ENCODE data around the gene ANKS1B.
"Not testable (repeated sequence)": the region's sequence is repeated elsewhere in the genome, so short reads cannot be mapped to it uniquely, and the experiment has no call there.

The ANKS1B gene

GRCh38 chr12:99334285-99335056 lies 650.3 kb downstream of the ANKS1B start:
- DNase-seq, result no peak

DNA sequence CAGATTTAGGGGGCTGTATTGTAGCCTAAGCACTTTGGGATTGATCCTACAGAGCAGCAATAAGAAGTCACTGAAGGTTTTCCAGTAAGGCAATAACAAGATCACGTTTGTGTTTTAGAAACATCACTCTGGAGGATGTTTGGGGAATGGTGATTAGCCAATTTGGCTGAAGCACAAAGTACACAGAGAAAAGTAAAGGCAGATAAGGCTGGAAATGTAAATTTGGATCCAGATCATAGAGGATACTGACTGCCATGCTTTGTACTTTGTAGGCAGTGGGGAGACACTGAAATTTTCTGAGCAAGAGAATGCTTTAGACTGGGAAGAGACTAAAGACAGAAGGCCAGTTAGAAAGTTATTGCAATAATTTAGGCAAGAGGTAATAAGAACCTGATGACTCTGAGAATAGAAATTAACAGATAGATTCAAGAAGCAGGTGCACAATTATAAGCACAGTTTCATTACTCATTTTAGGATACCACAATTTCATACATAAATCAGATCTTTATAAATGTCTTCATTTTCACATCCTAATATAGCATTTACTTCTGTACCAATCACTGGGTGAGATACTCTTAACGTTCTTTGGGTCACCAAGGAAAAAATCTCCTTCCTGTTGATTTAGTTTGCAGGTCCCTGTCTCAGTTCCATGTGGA lies 651.7 kb downstream of the ANKS1B start:
- no peak for DNase-seq

- DNase-seq, result no peak
These were observed 654.5 kb downstream of the ANKS1B start for GRCh38 chr12:99330216-99330615.

DNA sequence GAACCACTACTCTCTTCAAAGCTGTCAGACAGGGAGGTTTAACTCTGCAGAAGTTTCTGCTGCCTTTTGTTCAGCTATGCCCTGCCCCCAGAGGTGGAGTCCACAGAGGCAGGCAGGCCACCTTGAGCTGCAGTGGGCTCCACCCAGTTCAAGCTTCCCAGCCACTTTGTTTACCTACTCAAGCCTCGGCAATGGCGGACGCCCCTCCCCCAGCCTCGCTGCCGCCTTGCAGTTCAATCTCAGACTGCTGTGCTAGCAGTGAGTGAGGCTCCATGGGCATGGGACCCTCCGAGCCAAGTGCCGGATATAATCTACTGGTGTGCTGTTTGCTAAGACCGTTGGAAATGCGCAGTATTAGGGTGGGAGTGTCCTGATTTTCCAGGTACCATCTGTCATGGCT lies 663.5 kb downstream of the ANKS1B start:
- not testable (repeated sequence) for DNase-seq

GRCh38 chr12:99311373-99311772 lies 673.4 kb downstream of the ANKS1B start:
- DNase-seq, result no peak

DNA sequence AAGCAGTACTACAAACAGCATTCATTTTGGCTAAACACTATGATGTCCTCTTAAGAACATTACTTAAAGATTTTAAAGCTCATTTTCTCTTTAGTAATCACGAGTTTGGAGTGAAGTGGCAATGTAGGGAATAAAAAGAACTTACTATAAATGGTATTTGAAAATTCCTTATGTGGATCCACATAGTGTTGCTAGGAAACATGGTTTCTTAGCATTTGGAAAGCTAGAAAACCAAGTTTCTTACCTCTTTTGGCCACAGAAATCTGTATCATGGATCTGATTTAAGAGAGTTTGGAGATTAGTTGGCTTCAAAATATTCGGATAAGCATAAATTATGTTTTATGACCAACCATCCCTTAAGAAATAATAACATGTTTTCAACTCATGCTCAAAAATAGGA lies 674.9 kb downstream of the ANKS1B start:
- DNase-seq, result no peak

GRCh38 chr12:99302874-99303273 lies 681.9 kb downstream of the ANKS1B start:
- no peak for DNase-seq

GRCh38 chr12:99287136-99287535 lies 697.6 kb downstream of the ANKS1B start:
- DNase-seq, result no peak

DNA sequence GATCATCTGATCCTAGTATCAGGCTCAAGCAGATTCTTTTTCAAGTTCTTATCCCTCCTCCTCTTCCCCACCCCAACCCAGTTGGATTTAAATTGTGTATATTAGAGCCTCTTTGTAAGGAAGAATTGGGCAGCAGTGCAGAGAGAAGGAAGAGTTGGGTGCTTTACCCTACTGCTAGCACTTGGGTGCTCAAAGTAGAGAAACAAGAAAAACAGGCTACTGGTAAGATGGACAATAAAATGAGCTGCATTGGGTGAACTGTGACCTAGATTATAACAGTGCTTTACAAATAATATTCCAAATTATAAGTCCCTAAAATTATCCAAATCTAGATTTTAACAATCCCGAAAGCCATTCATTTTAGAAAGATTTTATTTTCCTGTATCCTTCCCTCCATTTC lies 700.6 kb downstream of the ANKS1B start:
- no peak for DNase-seq

- no peak for DNase-seq
These were observed 702.1 kb downstream of the ANKS1B start for GRCh38 chr12:99282624-99283023.

DNA sequence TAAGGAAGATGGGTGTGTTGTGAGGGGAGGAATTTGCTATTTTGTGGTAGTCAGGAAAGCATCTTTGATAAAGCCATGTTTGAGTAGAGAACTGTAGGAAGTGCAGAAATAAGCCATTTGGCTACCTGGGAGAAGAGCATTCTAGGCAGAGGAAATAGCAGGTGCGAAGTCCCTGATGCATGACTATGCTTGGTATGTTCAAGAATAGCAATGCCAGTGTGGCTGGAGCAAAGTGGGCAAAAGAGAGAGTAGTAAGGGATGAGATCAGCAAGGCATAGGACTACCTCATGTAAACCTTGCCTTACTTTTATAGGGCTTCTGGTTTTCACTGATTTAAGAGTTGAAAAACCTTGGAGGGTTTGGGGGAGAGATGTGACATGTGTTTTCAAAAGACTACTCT lies 702.6 kb downstream of the ANKS1B start:
- DNase-seq, result no peak

DNA sequence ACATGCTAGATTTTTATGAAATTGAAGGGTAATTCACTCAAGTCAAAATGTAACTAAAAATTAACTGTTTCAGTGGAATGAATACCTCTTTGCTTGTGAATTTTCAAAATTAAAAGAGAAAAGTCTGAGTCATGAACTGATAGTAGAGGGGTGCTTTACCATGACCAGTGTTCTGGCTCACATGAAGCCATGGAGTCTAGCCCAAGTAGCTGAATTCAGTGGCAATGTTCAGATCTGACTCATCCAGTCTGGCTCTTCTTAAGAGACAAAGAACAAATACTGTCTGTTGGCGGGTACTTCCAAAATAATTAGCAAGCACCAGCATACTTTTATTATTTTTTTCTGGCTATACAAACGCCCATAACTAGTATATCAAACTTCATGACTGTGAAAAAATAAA lies 703.5 kb downstream of the ANKS1B start:
- no peak for DNase-seq

GRCh38 chr12:99278899-99279298 lies 705.8 kb downstream of the ANKS1B start:
- no peak for DNase-seq

DNA sequence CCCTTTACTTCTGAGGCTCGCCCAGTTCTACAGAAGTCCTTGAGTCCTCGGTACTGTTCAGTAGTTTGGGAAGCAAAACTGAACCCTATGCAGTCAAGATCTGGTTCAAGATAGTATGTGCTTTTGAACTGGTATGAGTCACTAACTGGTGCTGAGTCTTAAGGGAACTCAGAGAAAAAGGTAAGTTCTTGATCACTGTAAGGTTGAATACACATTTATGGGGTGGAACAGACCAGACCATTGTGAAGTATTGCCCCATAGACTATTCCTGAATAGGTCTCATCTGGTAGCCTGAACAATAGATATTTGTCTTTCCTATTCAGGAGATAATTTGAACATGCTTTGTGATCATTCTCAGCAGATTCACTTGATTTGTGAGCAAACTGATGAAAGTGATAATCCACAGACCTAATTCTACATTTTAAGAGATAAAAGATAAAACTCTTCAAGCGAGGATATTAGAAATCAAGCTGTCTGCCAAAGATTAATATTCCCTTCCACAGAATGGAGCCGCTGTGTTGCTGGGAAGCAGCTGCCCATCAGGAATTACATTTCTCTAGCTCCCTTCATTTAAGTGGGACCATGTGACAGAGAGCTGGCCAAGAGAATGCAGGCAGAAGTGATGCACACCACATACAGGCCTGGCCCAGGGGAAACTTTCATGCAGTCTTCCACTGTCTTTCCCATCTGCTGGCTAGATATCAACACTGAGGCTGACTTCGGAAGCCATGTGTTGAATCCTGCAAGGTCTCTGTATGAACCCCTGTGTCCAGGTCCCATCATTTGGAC lies 707.0 kb downstream of the ANKS1B start:
- no peak for DNase-seq

- DNase-seq, result no peak
These were observed 713.7 kb downstream of the ANKS1B start for GRCh38 chr12:99271071-99271470.

DNA sequence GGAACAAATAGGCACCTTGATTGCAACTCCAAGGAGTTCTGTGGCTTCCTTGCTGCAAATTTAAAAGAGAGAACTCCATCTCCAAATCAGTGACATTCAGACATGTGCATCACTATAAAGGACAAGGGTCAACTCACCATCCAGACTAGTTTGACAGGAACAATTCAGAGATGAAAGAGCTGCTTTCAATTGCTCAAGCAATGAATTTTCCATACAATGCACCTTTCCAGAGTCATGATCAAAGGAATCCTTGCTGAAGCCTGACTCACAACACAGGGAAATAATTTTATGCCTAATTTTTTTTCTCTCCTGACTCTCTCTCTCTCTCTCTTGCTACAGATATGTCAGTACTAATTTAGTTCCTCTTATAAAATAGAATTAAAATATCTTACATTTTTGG lies 717.7 kb downstream of the ANKS1B start:
- DNase-seq, result no peak

- DNase-seq, result no peak
These were observed 719.1 kb downstream of the ANKS1B start for GRCh38 chr12:99265648-99266047.

DNA sequence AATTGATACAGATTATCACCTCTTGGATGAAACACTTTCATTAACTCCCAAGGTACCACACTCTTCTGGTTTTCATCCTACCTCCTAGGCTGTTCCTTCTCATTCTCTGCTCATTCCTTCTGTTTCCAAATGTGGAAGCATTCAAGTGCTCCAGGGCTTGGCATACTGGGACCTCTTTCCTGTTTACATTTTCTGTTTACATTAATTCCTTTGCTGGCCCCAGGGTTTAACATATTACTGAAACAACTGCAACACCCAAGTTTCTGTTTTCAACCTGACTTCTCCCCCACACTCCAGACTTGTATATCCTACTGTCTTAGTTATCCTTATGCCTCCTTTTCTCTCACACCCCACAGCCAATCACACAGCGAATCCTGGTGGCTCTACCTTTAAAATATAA lies 723.5 kb downstream of the ANKS1B start:
- no peak for DNase-seq

GRCh38 chr12:99260456-99260996 lies 724.2 kb downstream of the ANKS1B start:
- DNase-seq, result no peak

GRCh38 chr12:99259040-99259934 lies 725.4 kb downstream of the ANKS1B start:
- DNase-seq, result no peak

GRCh38 chr12:99257672-99258071 lies 727.1 kb downstream of the ANKS1B start:
- no peak for DNase-seq

DNA sequence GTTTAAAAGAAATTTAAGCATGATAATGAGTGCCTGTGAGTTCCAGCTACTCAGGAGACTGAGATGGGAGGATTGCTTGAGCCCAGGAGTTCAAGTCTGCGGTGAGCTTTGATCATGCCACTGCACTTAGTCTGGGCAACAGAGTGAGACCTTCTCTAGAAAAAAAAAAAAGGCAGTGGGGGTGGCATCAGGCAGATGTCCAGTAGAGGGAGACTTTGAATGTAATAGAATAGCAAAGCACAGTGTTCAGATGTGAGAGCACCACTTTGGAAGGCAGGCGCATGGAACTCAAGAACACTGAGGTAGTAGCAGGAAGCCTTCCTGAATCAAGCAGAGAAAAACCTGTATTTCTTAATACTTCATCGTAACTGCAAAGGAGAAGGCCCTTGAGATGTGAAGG lies 731.7 kb downstream of the ANKS1B start:
- no peak for DNase-seq

- no peak for DNase-seq
These were observed 734.6 kb downstream of the ANKS1B start for GRCh38 chr12:99250091-99250490.

All from SIG-M5 (cell line).